ENCODE data around the gene WBP1L.
"Not testable (repeated sequence)": the region's sequence is repeated elsewhere in the genome, so short reads cannot be mapped to it uniquely, and the experiment has no call there.

WBP1L gene

GRCh38 chr10:102758933-102759262, 15.2 kb downstream of the WBP1L start:
- not testable (repeated sequence) for DNase-seq (ENCODE audit: low read depth, low spot score)

- DNase-seq (ENCODE audit: low read depth, low spot score), result no peak
These were observed 15.9 kb downstream of the WBP1L start for GRCh38 chr10:102759497-102760210.

GRCh38 chr10:102761981-102762380, 18.2 kb downstream of the WBP1L start:
- no peak for DNase-seq (ENCODE audit: low read depth, low spot score)

DNA sequence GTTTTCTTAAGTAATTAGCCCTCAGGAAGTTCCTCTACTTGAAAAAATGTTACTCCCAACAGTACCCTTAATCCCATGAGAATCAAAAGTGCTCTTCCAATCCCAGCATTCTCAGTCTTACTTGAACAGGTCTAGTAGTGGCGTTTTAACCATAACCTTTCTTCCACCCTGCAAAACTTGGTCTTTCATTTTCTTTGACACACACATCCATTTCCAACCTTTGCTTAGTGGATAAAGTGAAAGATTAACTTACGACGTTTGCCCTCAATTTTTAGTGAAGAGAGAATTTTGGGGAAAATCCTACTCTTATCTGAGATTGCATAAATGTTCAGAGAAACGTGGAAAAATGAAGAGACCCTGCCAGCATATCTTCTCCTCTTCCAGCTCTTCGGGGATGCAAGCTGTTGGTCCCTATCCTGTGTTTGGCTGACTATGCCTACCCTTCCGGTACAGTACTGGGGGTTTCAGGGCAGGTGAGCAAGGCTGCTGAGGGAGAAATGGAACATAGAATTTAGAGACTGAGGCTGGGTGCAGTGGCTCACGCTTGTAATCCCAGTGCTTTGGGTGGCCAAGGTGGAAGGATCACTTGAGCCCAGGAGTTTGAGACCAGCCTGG, 18.8 kb downstream of the WBP1L start:
- DNase-seq (ENCODE audit: low read depth, low spot score), result no peak

GRCh38 chr10:102763037-102763607, 19.4 kb downstream of the WBP1L start:
- no peak for DNase-seq (ENCODE audit: low read depth, low spot score)

DNA sequence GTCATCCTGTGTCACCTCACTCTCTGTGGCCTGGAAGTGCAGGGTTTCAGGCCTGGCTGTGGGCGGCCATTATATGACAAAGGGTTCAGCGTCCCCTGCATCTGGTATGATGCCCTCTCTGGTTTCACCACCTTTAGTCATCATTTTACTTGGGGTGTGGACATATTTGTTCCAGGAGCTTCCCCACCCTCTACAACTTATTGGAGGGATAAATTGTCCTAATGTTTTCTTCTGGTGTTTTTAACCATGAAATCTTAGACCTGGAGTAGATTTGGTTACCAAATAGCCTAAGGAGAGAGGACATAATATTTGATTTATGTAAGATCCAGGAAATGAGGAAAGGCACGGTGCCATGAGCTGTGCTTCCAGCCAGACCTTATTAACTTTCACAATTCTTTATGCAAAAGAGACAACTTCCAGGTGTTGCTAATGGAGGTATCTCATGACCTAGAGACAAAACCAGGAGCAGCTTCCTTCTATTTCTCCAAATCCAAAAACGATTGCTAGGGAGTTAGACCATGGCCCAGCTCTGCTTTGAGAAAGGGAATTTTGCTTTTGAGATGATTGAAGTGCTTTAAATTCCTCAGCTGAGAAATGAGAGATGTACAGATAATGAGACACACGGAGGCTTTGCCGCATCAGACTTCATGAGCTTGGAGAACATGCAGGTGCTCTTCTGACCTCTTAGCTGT, 20.9 kb downstream of the WBP1L start:
- DNase-seq (ENCODE audit: low read depth, low spot score), result no peak

DNA sequence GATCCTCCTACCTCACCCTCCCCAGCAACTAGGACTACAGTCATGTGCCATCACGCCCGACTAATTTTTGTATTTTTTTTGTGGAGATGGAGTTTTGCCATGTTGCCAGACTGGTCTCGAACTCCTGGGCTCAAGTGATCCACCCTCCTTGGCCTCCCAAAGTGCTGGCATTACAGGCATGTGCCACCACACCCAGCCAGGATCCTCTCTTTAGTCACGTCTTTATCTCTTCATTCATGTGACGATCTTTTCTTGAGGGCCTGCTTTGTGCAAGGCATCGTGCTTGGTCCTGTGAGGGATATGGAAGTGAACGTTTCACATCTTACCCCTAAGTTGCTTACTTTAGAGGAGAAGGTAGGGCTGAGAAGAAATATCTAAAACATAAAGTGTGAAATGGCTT, 21.6 kb downstream of the WBP1L start:
- DNase-seq (ENCODE audit: low read depth, low spot score), result no peak

DNA sequence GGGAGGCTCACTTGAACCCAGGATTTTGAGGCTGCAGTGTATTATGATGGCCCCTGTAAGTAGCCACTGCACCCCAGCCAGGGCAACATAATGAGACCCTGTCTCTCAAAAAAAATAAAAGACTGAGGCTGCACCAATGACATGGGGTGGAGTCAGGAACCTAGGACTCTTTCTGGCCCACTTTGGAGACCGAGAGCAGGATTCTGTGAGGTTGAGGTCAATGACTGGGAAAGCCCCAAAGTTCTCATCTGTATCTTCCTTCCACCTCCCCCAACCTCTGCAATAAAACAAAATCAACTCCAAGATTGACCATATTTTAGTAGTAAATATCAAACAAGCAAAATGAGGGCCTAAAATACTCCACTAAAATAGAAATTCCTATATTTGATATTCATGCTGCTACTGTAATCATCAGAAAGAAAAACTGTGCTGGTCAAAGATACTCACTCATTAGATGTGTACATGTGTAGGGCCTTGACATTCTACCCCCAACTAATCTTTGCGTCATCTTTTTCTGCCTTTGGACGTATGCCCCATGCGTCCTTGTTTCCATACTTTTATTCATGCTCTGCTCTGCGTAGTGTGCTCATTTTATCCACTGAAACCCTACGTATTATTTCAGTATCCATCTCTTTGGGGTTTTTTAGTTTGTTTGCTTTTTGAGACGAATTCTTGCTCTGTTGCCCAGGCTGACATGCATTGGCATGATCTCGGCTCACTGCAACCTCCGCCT, 23.8 kb downstream of the WBP1L start:
- no peak for DNase-seq (ENCODE audit: low read depth, low spot score)

GRCh38 chr10:102769375-102770107, 25.8 kb downstream of the WBP1L start:
- no peak for DNase-seq (ENCODE audit: low read depth, low spot score)

DNA sequence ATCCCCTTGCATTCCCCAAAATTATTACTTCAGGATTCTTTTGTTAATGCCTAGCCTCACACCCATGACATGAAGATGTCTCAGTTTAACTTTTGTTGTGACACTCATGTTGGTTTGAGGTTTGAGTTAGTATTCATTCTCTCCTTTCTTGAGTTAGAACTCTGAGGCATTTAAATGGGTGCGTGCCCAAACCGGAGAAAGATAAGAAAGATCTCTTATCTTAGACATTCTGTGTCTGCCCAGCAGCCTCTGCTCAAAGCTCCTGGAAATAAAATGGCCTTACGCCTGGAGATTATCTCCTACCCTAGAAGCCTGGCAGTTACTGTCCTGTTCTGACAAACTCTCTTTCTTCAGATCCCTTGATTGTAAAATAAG, 26.3 kb downstream of the WBP1L start:
- no peak for DNase-seq (ENCODE audit: low read depth, low spot score)

DNA sequence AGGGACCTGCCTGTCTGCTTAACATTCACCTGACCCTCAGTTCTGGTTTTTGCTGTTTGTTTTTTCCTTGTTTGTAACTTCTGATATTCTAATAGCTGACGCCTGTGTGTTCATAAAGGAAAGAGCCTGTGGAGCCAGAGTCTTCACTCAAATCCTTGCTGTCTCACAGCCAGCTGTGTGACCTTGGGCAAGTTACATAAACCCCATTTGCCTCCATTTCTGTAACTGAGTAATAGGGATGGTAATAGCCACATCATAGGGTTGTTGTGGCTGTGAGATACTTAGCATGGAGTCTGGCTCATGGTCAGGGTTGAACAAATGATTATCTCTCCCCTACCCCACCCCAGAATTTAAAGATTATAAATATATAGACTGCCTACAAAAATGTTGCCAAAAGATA, 27.0 kb downstream of the WBP1L start:
- no peak for DNase-seq (ENCODE audit: low read depth, low spot score)

DNA sequence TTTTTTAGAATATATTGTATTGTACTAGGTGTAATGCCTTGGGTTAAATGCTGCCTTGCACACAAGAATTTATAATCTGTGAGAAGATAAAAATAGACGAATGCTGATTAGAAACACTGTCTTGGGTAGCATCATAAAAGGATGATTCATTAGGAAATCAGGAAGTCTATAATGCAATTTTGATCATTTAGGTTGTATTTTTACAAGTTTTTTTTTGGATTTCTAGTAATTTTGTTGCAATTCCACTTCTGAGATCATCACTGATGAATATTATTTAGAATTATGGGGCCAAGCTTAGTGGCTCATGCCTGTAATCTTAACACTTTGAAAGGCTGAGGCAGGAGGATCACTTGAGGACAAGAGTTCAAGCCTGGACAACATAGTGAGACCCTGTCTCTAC, 29.6 kb downstream of the WBP1L start:
- no peak for DNase-seq (ENCODE audit: low read depth, low spot score)

DNA sequence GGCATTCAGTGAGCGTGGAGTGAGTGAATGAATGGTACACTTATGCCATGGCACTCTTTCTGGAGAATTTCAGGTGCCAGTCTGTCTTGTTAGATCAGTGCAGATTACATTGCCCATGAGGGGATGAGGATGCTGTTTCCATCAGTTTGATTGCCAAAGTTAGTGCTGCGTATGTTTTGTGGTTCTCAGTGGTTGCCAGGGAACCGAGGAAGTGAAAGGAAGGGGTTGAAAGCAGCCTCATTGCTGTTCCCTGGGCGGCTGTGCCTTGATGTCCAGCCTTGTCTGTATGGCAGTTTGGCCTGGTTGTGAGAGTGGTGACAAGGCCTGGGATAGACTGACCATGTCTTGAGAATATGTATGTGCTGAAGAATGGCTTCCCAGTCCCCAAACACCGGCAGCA, 30.2 kb downstream of the WBP1L start:
- no peak for DNase-seq (ENCODE audit: low read depth, low spot score)

DNA sequence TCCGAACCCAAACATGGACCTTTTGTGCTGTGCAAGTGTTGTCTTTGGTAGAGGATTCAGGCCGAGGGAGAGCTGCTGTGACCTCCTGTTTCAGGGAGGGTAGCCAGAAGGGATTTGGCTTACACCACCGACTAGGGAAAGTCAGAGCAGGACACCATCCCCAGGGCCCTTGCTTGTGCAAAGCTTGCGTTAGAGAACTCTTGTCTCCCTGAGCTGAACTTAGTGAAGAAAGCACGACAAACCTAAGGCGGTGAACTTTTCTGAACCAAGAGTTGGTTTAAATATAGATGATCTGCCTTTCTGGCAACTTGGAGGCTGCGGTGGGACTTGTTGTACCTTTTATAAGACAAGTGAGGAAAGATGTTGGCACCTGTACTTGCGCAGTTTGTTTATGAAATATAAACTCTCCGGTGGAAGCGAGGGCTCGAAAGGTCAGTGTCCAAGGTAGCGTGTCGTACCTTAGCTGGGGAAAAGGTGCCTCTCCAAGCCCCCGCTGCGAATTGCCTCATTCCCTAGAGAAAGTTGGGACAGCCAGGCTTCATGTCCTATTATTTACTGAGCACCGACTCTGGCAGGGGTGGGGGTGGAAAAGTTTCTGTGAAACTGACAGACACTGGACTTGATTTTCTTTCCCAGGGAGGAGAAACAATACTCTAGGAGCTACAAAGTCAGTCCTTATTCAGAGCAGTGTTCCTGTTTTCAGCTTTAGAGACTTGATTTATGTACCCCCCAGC, 31.6 kb downstream of the WBP1L start:
- no peak for DNase-seq (ENCODE audit: low read depth, low spot score)

DNA sequence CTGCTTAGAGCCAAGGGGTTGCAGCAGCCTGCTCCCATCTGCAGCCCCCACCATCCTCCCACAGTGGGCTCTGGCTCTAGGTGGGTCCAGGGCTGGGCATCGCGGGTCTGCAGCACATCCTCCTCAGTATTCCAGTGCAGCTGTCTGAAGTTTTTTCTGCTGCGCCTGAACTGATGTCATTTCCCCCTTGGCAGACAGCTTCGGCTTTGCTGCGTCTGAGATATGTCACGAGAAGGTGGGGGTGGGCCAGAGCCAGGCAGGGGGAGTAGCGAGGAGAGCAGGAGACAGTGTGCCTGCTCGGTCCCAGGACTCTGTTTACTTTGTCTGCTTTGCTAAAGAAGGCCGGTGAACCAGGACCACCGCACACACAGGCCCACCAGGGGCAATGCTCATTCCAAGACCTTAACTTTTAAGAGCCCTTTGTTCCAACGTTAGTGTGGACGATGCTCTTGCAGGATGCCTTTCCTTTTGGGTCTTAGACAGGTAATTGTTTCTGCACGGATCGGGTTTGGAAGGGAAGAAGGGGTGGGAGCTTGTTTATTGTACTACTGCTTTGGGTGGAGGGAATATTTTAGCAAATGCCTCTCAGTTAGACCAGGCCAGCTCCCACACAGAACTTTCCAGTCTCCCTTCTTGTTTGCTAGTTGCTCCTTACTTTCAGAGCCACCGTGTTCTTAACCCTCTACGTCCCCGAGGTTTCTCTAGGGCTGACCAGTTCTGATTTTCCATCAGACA, 32.4 kb downstream of the WBP1L start:
- no peak for DNase-seq (ENCODE audit: low read depth, low spot score)

GRCh38 chr10:102776779-102777456, 33.2 kb downstream of the WBP1L start:
- no peak for DNase-seq (ENCODE audit: low read depth, low spot score)

GRCh38 chr10:102777711-102778453, 34.1 kb downstream of the WBP1L start:
- no peak for DNase-seq (ENCODE audit: low read depth, low spot score)

DNA sequence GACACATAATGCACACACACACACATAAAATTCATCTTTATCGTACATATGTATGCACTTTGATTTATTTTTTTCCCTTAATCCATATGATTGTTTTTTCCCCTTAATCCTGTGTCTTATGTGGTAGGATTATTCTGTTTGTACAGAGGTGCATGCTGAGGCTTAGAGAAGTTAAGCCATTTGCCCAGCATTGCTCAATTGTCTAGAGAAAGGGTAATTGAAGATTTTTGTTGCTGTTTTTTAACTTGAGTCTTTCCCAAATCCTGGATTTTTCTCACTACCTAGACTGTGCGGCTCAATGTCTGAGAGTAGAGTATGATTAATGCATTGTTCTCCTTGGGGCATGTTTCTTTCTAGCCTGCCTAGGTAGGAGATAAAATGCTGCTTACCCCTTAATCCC, 35.0 kb downstream of the WBP1L start:
- no peak for DNase-seq (ENCODE audit: low read depth, low spot score)
